Measurements from ENCODE around the gene C3orf49.
A peak's percentile ranks its signal among the peaks of the same experiment; 100 is the strongest.

The C3orf49 gene

DNA sequence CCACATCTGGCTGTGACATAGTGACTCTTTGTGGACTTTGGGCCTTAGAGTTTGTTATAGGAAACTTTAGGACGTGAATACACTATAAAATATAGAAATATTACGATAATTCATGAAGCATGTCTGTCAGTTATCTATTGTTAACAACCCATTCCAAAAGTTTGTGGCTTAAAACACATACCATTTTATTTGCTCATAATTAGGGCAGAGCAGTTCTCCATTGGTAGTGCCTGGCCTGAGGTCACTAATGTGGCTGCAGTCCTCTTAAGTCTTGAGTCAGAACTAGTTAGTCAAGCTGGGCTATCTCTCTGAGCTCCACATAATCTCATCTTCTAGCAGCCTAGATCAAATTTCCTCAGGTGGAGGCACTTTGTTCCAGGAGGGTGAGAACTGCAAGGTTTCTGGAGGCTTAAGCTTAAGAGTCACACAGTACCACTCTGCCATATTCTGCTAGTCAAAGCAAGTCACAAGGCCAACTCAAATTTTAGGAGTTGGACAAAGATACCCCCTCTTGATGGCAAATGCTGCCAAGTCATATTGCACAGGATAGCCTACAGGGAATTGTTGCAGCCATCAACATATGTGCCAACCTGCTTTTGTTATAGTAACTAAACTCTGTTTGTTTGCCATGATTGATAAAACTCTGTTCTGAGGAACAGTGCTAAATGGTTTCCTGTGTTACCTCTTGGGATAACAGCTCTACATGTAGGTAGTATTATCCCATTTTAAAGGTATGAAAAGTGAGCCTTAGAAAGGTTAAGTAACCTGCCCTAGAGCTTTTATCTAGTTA lies 53.2 kb downstream of the C3orf49 start:
- TF ChIP-seq, protein P1, sequence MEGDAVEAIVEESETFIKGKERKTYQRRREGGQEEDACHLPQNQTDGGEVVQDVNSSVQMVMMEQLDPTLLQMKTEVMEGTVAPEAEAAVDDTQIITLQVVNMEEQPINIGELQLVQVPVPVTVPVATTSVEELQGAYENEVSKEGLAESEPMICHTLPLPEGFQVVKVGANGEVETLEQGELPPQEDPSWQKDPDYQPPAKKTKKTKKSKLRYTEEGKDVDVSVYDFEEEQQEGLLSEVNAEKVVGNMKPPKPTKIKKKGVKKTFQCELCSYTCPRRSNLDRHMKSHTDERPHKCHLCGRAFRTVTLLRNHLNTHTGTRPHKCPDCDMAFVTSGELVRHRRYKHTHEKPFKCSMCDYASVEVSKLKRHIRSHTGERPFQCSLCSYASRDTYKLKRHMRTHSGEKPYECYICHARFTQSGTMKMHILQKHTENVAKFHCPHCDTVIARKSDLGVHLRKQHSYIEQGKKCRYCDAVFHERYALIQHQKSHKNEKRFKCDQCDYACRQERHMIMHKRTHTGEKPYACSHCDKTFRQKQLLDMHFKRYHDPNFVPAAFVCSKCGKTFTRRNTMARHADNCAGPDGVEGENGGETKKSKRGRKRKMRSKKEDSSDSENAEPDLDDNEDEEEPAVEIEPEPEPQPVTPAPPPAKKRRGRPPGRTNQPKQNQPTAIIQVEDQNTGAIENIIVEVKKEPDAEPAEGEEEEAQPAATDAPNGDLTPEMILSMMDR (IDR thresholded peaks at IDR 0.05; ENCODE audit: low read depth, low read length) = no peak
- TF ChIP-seq MYC (IDR thresholded peaks at IDR 0.05; ENCODE audit: low read depth, low read length) = no peak
- no peak for TF ChIP-seq POLR2A (IDR thresholded peaks at IDR 0.05; ENCODE audit: extremely low read depth, insufficient read length)
- TF ChIP-seq, protein P2, sequence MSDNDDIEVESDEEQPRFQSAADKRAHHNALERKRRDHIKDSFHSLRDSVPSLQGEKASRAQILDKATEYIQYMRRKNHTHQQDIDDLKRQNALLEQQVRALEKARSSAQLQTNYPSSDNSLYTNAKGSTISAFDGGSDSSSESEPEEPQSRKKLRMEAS (IDR thresholded peaks at IDR 0.05; ENCODE audit: low read depth, low read length) = no peak
- DNase-seq (ENCODE audit: low read depth) = no peak
- no peak overlapping the region for H3K4me3 ChIP-seq (ENCODE audit: low read depth, low read length)

DNA sequence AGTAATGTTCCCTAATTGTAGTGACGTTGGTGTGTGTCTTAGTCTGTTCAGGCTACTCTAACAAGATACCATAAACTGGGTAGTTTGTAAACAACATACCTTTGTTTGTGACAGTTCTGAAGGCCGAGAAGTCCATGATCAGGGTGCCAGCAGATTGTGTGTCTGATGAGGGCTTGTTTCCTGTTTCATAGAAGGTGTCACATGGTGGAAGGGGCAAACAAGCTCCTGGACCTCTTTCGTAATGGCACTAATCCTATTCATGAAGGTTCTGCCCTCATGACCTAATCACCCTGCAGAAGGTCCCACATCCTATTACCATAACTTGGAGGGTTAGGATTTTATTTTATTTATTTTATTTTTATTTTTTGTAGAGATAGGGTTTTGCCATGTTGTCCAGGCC lies 55.7 kb downstream of the C3orf49 start:
- peak; percentile 53 for DNase-seq (ENCODE audit: low read depth)
- H3K4me3 ChIP-seq (ENCODE audit: low read depth, low read length) = no peak overlapping the region
- TF ChIP-seq, protein P1 (IDR thresholded peaks at IDR 0.05; ENCODE audit: low read depth, low read length) = no peak
- TF ChIP-seq POLR2A (IDR thresholded peaks at IDR 0.05; ENCODE audit: extremely low read depth, insufficient read length) (no peak), MYC (IDR thresholded peaks at IDR 0.05; ENCODE audit: low read depth, low read length) (no peak)
- TF ChIP-seq, protein P2 (IDR thresholded peaks at IDR 0.05; ENCODE audit: low read depth, low read length) = no peak

DNA sequence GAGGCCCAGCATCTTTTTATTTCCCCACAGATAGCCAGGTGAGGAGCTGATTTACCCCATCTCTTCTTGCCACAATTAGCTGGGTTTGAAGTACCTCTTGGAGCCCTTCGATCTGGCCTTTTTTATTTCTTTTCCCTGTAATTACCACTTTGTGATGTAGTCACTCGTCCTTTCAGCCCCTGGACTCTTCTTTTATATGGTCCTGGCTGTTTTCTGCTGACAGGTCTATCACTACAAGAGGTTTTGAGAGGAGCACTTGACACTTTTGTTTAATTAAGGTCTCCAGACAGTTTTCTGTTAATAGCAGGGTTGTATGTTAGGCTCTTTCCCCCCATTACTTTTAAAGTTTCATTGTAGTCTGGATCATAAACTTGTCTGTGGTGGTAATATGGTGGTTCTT lies 56.4 kb downstream of the C3orf49 start:
- DNase-seq (ENCODE audit: low read depth) = no peak
- H3K4me3 ChIP-seq (ENCODE audit: low read depth, low read length) = no peak overlapping the region
- TF ChIP-seq MYC (IDR thresholded peaks at IDR 0.05; ENCODE audit: low read depth, low read length) (no peak), POLR2A (IDR thresholded peaks at IDR 0.05; ENCODE audit: extremely low read depth, insufficient read length) (no peak)
- TF ChIP-seq, protein P1 (IDR thresholded peaks at IDR 0.05; ENCODE audit: low read depth, low read length) = no peak
- TF ChIP-seq, protein P2 (IDR thresholded peaks at IDR 0.05; ENCODE audit: low read depth, low read length) = no peak

DNA sequence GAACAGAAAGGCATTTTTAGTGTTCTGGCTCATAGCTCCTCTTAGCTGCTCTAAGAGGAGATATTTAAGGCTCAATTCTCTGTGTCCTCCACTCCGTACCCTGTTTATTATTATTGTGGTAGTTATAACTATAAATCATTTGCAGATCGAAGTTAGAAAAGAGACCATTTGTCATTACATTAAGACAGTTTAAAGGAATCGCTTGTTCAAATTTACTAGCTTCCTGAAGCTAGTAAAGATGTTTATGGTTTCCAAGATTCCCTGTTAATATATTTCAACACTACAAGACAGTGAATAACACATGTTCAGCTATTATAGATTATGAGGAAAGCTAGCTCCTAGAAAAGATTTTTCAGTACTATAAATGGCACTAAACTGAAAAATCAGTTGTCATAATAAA lies 57.2 kb downstream of the C3orf49 start:
- no peak for DNase-seq (ENCODE audit: low read depth)
- TF ChIP-seq, protein P1 (IDR thresholded peaks at IDR 0.05; ENCODE audit: low read depth, low read length) = no peak
- TF ChIP-seq MYC (IDR thresholded peaks at IDR 0.05; ENCODE audit: low read depth, low read length) (no peak), POLR2A (IDR thresholded peaks at IDR 0.05; ENCODE audit: extremely low read depth, insufficient read length) (no peak)
- TF ChIP-seq, protein P2 (IDR thresholded peaks at IDR 0.05; ENCODE audit: low read depth, low read length) = no peak
- no peak overlapping the region for H3K4me3 ChIP-seq (ENCODE audit: low read depth, low read length)

DNA sequence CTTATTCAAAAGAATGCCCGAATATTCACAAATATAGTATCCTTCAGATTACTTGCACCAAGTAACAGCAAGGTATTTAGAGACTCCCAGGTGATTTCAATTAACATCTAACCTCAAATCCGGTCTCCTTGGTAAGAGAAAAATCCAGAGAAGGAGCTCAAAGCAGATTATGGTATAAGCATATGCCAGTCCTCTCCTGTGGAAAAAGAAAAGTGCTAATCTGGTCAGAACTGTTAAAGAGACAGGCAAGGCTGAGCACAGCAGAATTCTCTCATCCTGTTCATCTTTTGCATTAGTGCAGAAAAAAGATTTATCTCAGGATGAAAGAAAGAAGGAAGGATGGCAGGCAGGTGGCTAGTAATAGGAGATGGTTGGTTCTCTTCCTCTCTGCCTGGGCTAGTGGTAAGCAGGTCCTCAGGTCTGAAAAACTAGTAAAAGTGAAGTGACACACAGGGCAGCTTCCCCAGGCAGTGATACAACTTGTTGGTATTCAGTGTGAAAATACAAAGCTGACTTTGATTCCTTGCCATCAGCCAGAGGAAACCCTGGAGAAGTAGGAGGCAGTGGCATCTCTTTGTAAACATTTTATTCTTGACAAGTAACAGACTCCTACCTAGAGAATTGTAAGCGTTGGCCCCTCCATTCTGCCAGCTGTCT lies 58.8 kb downstream of the C3orf49 start:
- DNase-seq (ENCODE audit: low read depth) = no peak
- H3K4me3 ChIP-seq (ENCODE audit: low read depth, low read length) = no peak overlapping the region
- TF ChIP-seq, protein P2 (IDR thresholded peaks at IDR 0.05; ENCODE audit: low read depth, low read length) = no peak

DNA sequence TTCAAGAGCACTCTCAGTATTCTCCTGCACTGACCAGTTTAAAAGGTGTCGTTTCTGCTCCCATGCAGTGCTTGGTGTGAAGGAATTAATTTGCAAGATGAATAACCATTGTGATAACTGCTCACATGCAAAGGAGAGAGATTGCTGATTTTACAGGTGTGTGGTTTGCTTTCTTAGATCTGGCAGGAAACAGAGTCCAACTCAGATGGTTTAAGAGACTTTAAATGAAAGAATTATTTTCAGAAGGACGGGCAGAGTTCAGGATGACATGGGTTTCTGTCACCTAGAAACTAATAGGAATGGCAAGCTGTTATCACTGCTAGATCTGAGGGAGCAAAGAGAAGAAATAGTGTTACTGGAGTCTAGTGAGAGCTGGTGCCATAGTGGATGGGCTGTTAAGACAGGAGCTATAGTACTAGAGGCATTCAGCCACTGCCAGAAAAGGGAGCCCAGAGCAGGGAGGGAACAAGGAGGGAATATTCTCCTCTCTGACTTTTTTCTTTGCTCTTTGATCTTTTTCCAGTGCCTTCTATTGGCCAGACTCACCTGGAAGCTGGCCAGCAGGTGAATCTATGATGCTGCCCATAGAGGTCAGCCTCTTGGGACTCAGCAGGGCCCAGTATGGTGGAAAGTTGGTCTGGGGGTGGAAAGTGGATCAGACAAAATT lies 59.4 kb downstream of the C3orf49 start:
- DNase-seq (ENCODE audit: low read depth) = no peak
- TF ChIP-seq MYC (IDR thresholded peaks at IDR 0.05; ENCODE audit: low read depth, low read length) (no peak), POLR2A (IDR thresholded peaks at IDR 0.05; ENCODE audit: extremely low read depth, insufficient read length) (no peak)
- TF ChIP-seq, protein P1 (IDR thresholded peaks at IDR 0.05; ENCODE audit: low read depth, low read length) = no peak
- TF ChIP-seq, protein P2 (IDR thresholded peaks at IDR 0.05; ENCODE audit: low read depth, low read length) = no peak
- no peak overlapping the region for H3K4me3 ChIP-seq (ENCODE audit: low read depth, low read length)

Data from NB4 (cell line).